Left ventricle myocardium superior (tissue), 1 donor: ENCODE data around the gene E2F6. TPM values are rescaled to one million over a fixed set of nuclear protein-coding genes. Genes with fewer than 3 reads are reported as not detected.

ENCODE experiments used
- ATAC-seq: fragments of 200-7000 bp; cut with Tn5 transposase; one replicate; pipeline ENCODE4 v1.9.1; 2020; ENCODE audit warnings: mild to moderate bottlenecking, moderate library complexity
- DNase-seq: peaks from one replicate; pipeline ENCODE4 v3.0.0-alpha.2; 2020
- intact Hi-C: fragments of 100-400 bp; cut with micrococcal nuclease; formaldehyde crosslinking; loops from one replicate; pipeline ENCODE4 v1.11.0; 2022
- total RNA-seq: library from RNA; stranded (reverse); fragmentation: NEBNext Ultra II Directional; extraction: Animal tissue kit (Norgen Biotek cat#: 25700); gene quantifications from one replicate; pipeline ENCODE4 v1.2.1, GENCODE V29; 2021
- donor health status: DM: no; HTN: yes; CAD: no; lungs with severe emphysema.

E2F6 gene
- total RNA-seq, 1 donor from 2014 or later = 12.6 TPM

- no peak for DNase-seq
- intact Hi-C loops = no loop called here
- ATAC-seq = no peak
These were observed 1.2 kb upstream of the E2F6 start for GRCh38 chr2:11467129-11467649.

DNA sequence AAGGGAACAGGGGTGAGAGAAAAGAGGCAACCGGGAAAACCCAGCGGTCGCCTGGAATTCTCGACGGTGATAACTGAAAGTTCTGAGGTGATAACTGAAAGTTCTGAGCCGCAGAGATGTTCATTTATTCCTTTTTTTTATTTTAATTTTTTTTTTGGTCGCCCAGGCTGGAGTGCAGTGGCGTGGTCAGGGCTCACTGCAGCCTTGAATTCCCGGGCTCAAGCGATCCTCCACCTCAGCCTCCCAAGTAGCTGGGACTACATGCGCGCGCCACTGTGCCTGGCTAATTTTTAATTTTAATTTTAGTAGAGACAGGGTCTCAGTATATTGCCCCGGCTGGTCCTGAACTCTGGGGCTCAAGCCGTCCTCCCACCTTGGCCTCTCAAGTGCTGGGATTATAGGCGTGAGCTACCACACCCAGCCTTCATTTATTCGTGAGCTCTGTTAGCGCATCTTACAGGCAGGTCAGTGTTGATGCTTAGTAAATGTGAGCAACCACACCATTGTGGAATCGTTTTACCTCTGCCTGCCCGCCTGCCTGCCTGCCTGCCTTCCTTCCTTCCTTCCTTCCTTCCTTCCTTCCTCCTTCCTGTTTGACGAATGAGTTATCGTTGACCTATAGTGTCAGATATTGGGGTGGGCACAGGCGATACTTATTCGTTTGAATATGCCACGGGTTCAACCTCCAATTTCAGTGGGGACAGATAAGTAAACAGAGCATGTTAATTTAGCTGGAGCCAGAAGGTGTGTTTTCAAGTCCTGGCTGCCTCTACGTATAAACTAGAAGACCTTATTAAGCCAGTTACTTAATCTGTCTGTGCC lies 557 bp upstream of the E2F6 start:
- intact Hi-C loops = no loop called here
- ATAC-seq = peak; percentile 39
- peak; percentile 34 for DNase-seq

DNA sequence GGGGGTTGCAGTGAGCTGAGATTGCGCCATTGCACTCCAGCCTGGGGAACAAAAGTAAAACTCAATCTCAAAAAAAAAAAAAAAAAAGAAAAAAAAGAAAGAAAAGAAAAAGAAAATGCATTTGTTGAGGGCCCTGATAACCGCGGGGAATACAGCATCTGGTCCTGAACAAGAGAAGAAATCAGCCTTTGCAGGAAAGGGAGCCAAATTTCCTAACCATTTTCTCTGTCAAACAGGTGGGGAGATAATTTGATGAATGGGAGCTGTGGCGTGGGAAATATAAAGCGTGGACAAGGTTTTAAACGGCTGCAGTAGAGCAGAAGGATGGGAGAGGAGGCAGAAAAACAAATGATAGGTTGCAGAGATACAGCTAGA lies 864 bp downstream of the E2F6 start:
- intact Hi-C loops = no loop called here
- DNase-seq (no peak), ATAC-seq (no peak)

GRCh38 chr2:11459816-11460215 lies 6.1 kb downstream of the E2F6 start:
- intact Hi-C loops = no loop called here
- DNase-seq = no peak

DNA sequence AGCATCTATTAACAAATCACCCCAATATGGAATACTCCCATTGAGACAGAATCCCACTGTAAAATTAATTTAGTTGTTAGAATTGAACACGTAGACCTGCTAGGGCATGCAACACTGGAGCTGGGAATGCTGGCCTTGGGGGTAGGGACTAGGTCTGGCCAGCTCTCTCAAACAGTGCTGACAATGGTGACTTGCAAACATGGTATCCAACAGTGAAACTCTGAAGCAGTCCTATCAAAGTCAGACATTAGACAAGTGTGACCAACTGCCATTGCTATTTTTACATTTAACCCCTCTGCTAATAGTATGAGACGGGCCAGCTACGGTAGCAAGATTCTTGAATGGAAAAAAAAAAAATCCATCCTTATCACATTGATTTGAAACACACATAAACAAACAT lies 7.2 kb downstream of the E2F6 start:
- ATAC-seq (peak; percentile 89), DNase-seq (peak; percentile 37)
- intact Hi-C loops = no loop called here

More at GRCh38 chr2:11459816-11460215, 6.1 kb downstream of the E2F6 start:
- no peak for ATAC-seq

- intact Hi-C loops = no loop called here
- ATAC-seq (peak; percentile 19), DNase-seq (no peak)
These were observed 8.0 kb downstream of the E2F6 start for GRCh38 chr2:11457935-11458334.

DNA sequence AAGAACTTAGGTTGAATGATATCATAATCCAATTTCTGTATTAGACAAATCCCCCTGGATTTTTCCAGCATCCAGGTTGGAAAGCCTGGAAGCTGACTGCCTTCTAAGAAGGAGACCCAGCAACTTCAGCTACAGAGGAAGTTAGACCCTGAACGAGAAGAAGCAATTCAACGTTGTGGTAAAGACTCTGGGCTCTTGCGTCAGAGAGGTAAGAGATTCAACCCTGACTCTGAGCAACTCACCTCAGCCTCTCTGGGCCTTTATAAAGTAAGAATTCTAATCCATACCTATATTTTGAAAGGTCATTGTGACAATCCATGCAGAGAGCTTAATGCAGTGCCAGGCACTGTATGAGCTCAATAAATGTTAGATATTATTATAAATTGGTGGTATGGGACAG lies 9.7 kb downstream of the E2F6 start:
- ATAC-seq = no peak
- intact Hi-C loops = no loop called here

DNA sequence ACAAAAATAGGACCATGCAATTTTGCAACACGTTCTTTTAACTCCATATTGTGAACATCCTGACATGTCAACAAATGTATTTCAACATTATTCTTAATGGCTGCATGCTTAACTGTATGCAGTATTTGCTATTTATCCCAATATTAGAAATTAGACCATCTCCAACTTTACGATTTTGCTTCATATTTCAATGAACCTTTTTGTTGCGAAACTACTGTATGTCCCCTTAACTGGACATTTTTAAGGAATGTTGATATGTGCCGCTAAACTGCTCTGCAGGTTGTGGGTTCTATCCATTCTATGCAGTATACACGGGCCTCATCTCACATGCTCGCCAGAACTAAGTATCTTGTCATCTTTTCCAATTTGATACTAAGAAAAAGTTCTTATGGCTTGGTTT lies 11.1 kb downstream of the E2F6 start:
- intact Hi-C loops = no loop called here
- ATAC-seq = no peak
- no peak for DNase-seq

More for the DNA sequence above, 9.7 kb downstream of the E2F6 start:
- no peak for DNase-seq

GRCh38 chr2:11450791-11451190 lies 15.2 kb downstream of the E2F6 start:
- intact Hi-C loops = no loop called here
- DNase-seq (no peak), ATAC-seq (no peak)

DNA sequence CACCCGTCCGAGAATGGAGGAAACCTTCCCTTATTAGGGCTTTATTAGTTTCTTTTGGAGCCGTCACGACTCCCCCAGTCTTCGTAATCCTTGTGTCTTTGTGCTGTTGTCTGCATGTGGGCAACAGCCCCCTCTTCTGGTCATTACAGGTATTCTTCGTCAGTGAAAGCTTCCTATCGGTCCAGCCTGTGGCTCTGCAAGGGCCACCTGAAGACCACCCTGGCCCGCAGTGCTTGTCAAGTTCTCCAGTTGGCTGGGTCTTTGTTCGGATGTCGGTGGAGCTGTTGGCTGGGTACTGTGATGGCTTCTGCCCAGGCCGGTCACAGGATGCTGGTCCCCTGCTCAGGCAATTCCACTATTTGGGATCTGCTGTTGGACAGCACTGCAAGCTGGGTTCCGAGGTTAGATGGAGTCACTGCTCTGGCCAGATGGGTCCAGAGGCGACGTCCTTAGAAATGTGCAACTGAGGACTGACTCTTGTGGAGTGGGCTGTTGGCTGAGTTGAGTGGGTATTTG lies 19.2 kb downstream of the E2F6 start:
- ATAC-seq (peak; percentile 81), DNase-seq (peak; percentile 33)
- intact Hi-C loops = loop anchor here (10.0 kb wide), 1 partner anchor 212 kb away; no protein-coding TSS in a partner anchor

DNA sequence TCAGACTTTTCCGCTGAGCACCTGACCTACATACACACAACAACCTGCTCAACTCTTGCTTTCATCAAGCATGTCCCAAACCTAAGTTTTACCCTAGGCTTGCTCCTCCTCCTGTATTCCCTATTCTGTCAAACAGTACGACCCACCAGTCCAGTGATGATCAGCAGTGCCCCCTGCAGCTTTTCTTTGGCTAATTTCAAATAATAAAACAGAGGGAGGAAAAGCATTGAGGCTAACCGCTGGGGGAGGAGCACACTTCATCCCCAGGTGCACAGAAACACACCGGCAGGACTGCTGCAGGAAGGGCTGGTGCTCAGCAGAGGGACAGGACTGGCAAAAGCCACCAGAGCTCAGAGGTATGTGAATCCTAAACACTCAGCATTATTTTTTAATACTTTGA lies 21.2 kb downstream of the E2F6 start:
- intact Hi-C loops = loop anchor here (10.0 kb wide), 1 partner anchor 210 kb away; no protein-coding TSS in a partner anchor

DNA sequence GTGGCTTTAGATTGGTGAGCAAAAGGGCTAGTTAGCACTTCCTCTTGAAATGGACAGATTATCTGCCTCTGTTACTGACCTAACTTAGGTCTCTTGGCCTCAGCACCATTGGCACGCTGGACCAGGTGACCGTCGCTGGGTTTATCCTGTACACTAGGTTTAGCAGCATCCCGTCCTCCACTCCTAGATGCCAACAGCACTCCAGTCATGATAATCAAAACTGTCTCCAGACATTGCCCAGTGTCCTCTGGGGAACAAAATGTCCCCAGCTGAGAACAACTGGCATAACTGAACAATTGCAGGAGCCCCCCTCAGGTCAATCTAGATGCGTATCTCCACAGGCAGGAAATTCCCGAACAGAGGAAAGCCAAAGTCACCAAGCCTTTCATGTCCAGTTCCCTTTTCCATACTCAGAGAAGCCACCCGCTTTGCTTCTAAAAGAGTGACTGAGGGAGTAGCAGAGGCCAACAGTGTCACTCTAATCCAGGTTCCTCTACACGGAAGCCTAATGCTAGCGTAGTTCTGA lies 27.3 kb downstream of the E2F6 start:
- DNase-seq (no peak), ATAC-seq (no peak)
- intact Hi-C loops = no loop called here

More for the DNA sequence above, 21.2 kb downstream of the E2F6 start:
- DNase-seq = no peak
- ATAC-seq = no peak

DNA sequence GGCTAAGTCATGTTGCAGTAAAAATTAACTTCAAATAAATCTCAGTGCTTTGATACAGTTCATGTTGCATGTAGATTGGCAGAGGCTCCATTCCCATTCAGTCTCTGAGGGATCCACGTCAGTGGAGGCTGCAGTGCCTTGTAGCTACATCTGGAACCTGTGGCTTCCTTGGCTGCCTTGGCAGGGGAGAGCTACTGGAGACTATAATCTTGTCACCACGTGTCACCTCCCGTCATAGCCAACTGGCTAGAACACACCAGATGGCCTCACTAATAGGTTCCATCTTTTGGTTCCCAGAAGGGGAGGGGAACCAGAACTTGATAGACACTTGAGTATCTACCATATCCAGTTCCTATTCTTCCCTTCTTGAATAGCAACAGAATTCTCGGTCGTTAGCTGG lies 28.4 kb downstream of the E2F6 start:
- ATAC-seq (no peak), DNase-seq (no peak)
- intact Hi-C loops = no loop called here

DNA sequence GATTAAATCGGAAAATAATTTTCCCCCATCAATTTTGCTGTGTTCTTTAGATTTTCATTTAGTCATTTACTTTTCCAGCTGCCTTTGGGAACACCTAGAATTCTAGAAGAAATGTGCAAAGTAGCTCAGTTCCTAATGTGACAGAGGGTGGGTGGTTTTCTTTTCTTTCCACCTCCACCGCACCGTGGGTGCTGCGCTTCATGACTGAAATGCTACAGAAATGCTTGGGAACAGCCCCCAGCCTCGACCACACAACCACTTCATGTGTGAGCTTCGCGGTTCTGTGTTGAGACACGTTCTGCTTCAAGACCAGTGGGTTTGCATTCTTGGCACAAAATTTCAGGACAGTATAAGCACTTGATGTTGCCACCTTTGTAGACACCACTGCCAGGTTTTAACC lies 30.9 kb downstream of the E2F6 start:
- intact Hi-C loops = no loop called here
- ATAC-seq (no peak), DNase-seq (no peak)

DNA sequence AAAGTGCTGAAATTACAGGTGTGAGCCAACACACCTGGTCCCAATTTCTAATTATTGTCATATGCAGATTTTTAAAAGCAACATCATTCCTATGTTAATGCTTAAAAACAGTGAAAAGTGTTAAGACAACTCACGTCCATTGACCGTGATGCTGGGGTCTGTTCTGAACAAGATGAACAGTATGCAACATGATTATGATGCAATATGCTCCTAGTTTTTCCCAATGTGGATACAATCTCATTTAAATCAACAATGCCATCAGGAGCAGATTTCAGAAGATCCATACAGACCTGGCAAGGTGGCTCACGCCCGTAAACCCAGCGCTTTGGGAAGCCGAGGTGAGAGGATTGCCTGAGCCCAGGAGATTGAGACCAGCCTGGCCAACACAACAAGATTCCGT lies 31.5 kb downstream of the E2F6 start:
- no peak for DNase-seq
- intact Hi-C loops = no loop called here
- no peak for ATAC-seq

DNA sequence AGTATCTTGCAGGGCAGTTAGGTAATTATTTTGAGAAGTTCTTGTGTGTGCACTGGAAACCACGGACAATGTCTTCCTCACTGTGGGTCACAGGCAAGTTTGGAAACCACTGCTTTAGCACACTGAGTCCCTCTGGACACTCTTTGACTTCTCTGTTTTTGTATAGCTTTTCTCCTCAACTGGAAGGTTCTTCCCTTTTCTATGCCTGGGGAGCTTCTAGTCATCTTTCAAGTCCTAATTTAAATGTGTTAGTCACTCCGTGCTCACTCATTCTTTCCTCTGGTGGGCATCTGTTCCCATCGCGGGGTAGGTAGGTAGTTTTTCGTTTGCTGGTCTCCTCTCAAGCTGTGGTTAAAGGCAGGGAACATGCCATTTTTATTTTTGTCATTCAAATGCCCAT lies 32.1 kb downstream of the E2F6 start:
- DNase-seq (no peak), ATAC-seq (no peak)
- intact Hi-C loops = no loop called here

- DNase-seq (no peak), ATAC-seq (no peak)
- intact Hi-C loops = no loop called here
These were observed 35.2 kb downstream of the E2F6 start for GRCh38 chr2:11430729-11431128.

DNA sequence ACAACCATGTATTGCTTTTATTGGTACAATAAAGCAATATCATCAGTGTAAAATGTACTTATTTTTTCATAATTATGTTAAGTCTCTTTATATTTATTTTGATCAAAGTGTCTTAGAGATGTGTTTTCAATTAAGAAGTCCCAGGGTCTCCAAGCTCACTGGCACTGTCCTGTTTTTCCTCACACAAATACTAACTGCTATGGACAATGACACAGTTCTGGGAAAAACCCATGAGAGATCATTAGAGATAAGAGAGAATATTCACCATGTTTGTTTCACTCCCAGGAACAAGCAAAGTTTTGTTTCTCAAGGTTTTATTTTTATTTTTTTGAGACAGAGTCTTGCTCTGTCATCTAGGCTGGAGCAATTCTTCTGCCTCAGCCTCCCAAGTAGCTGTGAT lies 38.7 kb downstream of the E2F6 start:
- DNase-seq (no peak), ATAC-seq (no peak)
- intact Hi-C loops = no loop called here

GRCh38 chr2:11422901-11423435 lies 43.0 kb downstream of the E2F6 start:
- no peak for ATAC-seq

GRCh38 chr2:11422491-11422865 lies 43.5 kb downstream of the E2F6 start:
- intact Hi-C loops = no loop called here
- DNase-seq (no peak), ATAC-seq (no peak)

More at GRCh38 chr2:11422901-11423435, 43.0 kb downstream of the E2F6 start:
- intact Hi-C loops = no loop called here
- DNase-seq = no peak
